Sigmoid colon (tissue), 7 donors: ENCODE data around the gene CCS. TPM values are rescaled to one million over a fixed set of nuclear protein-coding genes. Genes with fewer than 3 reads are reported as not detected.

Experiments
- DNase-seq: peaks from one replicate; pipeline ENCODE4 v3.0.0-alpha.2; 2019
- H3K27ac ChIP-seq, 4 donors: fragments of 200-600 bp; sonication (generic); one replicate each; pipeline ENCODE4 v1.5.1; 2016 to 2019; ENCODE audit warnings: mild to moderate bottlenecking in 1 of 4
- H3K27me3 ChIP-seq, 3 donors: fragments of 200-600 bp; sonication (generic); one replicate each; pipeline ENCODE4 v1.5.1; 2019; ENCODE audit warnings: mild to moderate bottlenecking in 1 of 3
- H3K36me3 ChIP-seq, 4 donors: fragments of 200-600 bp; sonication (generic); one replicate each; pipeline ENCODE4 v1.5.1; 2016 to 2019
- H3K4me1 ChIP-seq, 4 donors: fragments of 200-600 bp; sonication (generic); one replicate each; pipeline ENCODE4 v1.5.1; 2017 to 2019
- H3K4me3 ChIP-seq, 4 donors: fragments of 200-600 bp; sonication (generic); one replicate each; pipeline ENCODE4 v1.5.1; 2017 to 2019; ENCODE audit warnings: mild to moderate bottlenecking in 2 of 4, moderate library complexity in 1 of 4
- H3K9me3 ChIP-seq, 4 donors: fragments of 200-600 bp in 3 of 4; sonication (generic) in 3 of 4; one replicate each; pipeline versions ENCODE4 v1.5.1 to v1.6.1; 2013 to 2019
- EP300 ChIP-seq, 4 donors: sonication (generic); formaldehyde crosslinking; IDR thresholded peaks; one replicate each; pipeline ENCODE4 v1.6.1; 2017; ENCODE audit warnings: antibody characterized with exemption in 4 of 4
- POLR2A ChIP-seq, 2 donors: fragments of 450-650 bp; IDR thresholded peaks; one replicate each; pipeline ENCODE4 v1.6.1; 2016; ENCODE audit warnings: antibody characterized with exemption in 2 of 2, mild to moderate bottlenecking in 2 of 2, moderate library complexity in 2 of 2
- POLR2AphosphoS5 ChIP-seq, 4 donors: sonication (generic); formaldehyde crosslinking; IDR thresholded peaks; one replicate each; pipeline ENCODE4 v1.6.1; 2017; ENCODE audit warnings: antibody characterized with exemption in 4 of 4
- WGBS, 2 donors: extraction: QIAGEN DNeasy Blood & Tissue Kit; methylation state at CpG; one replicate each; pipeline ENCODE4 v1.1.7; 2013; 5-methylcytosine and 5-hydroxymethylcytosine counted together
- intact Hi-C: fragments of 100-400 bp; cut with DNase I; formaldehyde crosslinking; loops from one replicate; pipeline ENCODE4 v1.15.1; 2023
- polyA plus RNA-seq, 3 donors: library from polyadenylated mRNA; stranded (reverse); fragments of 200-250 nt; gene quantifications; one replicate each; pipeline ENCODE4 v1.2.3, GENCODE V29; 2013
- total RNA-seq, 4 donors: library from RNA; depleted of rRNA; stranded (reverse); fragments of >200 nt; gene quantifications; one replicate each; pipeline ENCODE4 v1.1.0, GENCODE V29; 2016
- TF ChIP-seq, protein P1 (sequence below), 4 experiments: fragments of 450-650 bp in 3 of 4; fragments of 200-600 bp in 1 of 4; IDR thresholded peaks; one replicate each; pipeline ENCODE4 v1.5.1; 2016 to 2019; ENCODE audit warnings: antibody characterized with exemption in 4 of 4, mild to moderate bottlenecking in 3 of 4, moderate library complexity in 2 of 4
- donor health status: healthy with polysubstance abuse.
- donor health status: Bipolar disorder and iron deficiency.
- donor health status: healthy.

CCS gene
- total and polyA plus RNA-seq, 7 donors: 26.0 to 48.8 (median 40.6) TPM

DNA sequence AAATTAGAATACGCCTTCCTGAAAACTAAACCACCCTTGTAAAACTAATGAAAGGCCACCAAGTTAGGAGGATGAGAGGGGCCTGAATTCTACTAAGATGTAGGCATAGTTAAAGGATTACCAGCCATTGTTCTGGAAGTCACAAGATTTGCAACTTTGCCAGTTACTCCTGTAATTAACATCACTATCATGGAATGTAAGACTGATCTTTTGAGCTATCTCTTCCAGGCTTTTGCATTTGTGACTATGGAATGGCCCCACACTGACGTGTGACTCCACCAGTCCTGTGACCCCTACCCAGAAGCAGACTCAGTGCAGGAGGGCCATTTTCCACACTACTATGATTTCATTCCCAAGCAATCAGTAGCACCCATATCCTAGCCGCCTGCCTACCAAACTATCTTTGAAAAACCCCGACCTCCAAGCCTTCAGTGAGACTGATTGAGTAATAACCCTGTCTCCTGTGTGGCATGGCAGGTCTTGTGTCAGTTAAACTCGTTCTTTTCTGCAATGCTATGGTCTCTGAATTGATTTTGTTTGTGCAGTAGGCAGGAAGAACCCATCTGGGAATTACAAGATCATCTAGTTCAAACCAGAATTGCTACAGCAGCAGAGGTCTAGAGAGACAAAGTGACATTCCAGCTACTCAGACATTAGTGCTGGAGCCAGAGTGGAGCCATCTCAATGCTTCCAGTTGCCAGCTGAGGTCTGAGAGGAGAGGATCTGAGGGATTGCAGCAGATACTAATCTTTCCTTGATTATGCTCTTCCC, 22.7 kb upstream of the CCS start:
- TF ChIP-seq, protein P1, sequence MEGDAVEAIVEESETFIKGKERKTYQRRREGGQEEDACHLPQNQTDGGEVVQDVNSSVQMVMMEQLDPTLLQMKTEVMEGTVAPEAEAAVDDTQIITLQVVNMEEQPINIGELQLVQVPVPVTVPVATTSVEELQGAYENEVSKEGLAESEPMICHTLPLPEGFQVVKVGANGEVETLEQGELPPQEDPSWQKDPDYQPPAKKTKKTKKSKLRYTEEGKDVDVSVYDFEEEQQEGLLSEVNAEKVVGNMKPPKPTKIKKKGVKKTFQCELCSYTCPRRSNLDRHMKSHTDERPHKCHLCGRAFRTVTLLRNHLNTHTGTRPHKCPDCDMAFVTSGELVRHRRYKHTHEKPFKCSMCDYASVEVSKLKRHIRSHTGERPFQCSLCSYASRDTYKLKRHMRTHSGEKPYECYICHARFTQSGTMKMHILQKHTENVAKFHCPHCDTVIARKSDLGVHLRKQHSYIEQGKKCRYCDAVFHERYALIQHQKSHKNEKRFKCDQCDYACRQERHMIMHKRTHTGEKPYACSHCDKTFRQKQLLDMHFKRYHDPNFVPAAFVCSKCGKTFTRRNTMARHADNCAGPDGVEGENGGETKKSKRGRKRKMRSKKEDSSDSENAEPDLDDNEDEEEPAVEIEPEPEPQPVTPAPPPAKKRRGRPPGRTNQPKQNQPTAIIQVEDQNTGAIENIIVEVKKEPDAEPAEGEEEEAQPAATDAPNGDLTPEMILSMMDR (IDR thresholded peaks at IDR 0.05): no peak
- Histone ChIP-seq H3K9me3 (no peaks in the 10 kb centered on the region), H3K4me1 (peaks cover 0 to 18% (median 14%) of the 10 kb centered on the region in 4 donors), H3K4me3 (no peak overlapping the region), H3K27ac (no peak overlapping the region), H3K36me3 (peaks cover 0 to 14% (median 3%) of the 10 kb centered on the region in 4 donors), H3K27me3 (no peaks in the 10 kb centered on the region)
- DNase-seq: no peak
- 70 to 72% methylated on average over 5 of the region's 5 CpGs for WGBS, 2 donors
- intact Hi-C loops: no loop called here

DNA sequence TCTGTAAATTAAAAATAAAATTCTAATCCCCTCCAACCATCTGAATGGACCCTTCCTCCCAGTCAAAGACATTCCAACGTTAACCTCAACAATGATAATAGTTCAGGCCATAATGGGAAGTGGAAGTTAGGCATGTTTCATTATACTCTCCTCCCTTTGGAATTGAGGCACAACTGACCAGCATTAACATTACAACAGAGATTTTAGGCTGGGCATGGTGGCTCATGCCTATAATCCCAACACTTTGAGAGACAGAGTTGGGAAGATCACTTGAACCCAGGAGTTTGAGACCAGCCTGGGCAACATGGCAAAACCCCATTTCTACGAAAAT, 22.2 kb upstream of the CCS start:
- Histone ChIP-seq H3K4me3 (no peak overlapping the region), H3K4me1 (peaks cover 0 to 18% (median 14%) of the 10 kb centered on the region in 4 donors), H3K27ac (no peak overlapping the region), H3K9me3 (no peaks in the 10 kb centered on the region), H3K36me3 (peaks cover 0 to 8% (median 0%) of the 10 kb centered on the region in 4 donors), H3K27me3 (no peaks in the 10 kb centered on the region)
- TF ChIP-seq EP300 (IDR thresholded peaks at IDR 0.05) (no peak), POLR2AphosphoS5 (IDR thresholded peaks at IDR 0.05) (no peak), POLR2A (IDR thresholded peaks at IDR 0.05) (no peak)
- TF ChIP-seq, protein P1 (IDR thresholded peaks at IDR 0.05): no peak
- DNase-seq: no peak
- intact Hi-C loops: no loop called here
- 78 to 83% methylated on average over 2 of the region's 2 CpGs for whole genome bisulfite sequencing, 2 donors

DNA sequence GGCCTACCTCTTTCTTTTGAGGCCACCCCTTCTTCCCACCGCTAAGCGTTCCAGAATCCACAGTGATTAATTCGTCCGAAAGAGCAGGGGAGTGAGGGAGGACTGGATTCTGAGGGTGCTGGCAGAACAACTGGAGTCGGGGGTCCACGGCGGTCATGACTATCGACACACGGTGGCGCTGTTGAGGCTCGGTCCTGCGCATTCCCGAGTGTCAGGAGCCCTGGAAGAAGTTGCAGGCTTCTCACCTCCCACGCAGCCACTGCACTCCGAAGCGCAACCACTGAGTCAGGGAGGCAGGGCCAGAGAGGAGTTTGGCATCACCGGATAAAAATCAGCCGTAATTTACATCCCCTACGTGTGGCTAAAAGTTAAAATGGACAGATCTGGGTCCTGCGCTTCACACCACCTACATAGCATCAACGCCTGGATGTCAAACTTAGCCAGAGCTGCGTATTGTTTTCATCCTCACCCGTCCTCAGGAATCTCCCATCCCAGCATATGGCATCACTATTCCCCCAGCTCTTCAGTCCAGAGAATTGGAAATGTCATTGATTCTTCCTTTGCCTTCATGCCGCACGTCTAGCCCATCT, 13.9 kb upstream of the CCS start:
- no peak overlapping the region for H3K27ac ChIP-seq
- intact Hi-C loops: loop anchor here (1.0 to 2.0 kb wide), 2 partner anchors 99 to 256 kb away; no protein-coding TSS in a partner anchor
- TF ChIP-seq POLR2A (IDR thresholded peaks at IDR 0.05): no peak
- TF ChIP-seq, protein P1 (IDR thresholded peaks at IDR 0.05): peak; percentile 81 to 92 (median 90)
- TF ChIP-seq POLR2AphosphoS5 (IDR thresholded peaks at IDR 0.05): peak in 2 of 4 donors; percentile 31 to 41
- no peak for TF ChIP-seq EP300 (IDR thresholded peaks at IDR 0.05)
- H3K27me3 ChIP-seq: no peaks in the 10 kb centered on the region
- peak; percentile 89 for DNase-seq
- no peaks in the 10 kb centered on the region for H3K9me3 ChIP-seq
- H3K4me1 ChIP-seq: peaks cover 0 to 7% (median 2%) of the 10 kb centered on the region in 4 donors
- no peak overlapping the region for H3K4me3 ChIP-seq
- WGBS, 2 donors: 19 to 20% methylated on average over 25 of the region's 25 CpGs
- H3K36me3 ChIP-seq: no peaks in the 10 kb centered on the region

DNA sequence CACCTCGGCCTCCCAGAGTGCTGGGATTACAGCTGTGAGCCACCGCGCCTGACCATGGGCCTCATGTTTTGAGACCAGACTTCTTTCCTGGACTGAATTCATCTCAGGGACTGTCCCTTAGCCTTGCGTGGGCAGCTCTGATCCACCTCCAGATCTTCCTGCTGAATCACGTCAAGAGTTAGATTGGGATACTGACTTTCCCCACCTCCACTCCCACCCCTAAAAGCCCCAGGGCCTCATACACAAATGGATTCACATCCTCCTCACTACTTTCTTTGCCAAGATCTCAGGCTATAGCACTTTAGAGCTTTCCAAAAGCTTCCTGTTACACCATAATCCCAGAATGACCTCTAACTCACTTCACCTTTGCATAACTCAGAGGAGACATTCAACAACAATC, 12.2 kb upstream of the CCS start:
- WGBS, 2 donors: 86 to 87% methylated on average over 5 of the region's 5 CpGs
- no peaks in the 10 kb centered on the region for H3K9me3 ChIP-seq
- no peak for DNase-seq
- no peak overlapping the region for H3K27ac ChIP-seq
- no peaks in the 10 kb centered on the region for H3K36me3 ChIP-seq
- H3K4me3 ChIP-seq: no peak overlapping the region
- intact Hi-C loops: no loop called here
- no peaks in the 10 kb centered on the region for H3K27me3 ChIP-seq
- TF ChIP-seq POLR2A (IDR thresholded peaks at IDR 0.05): no peak
- TF ChIP-seq, protein P1 (IDR thresholded peaks at IDR 0.05): no peak
- TF ChIP-seq EP300 (IDR thresholded peaks at IDR 0.05): no peak
- TF ChIP-seq POLR2AphosphoS5 (IDR thresholded peaks at IDR 0.05): no peak
- peaks cover 0 to 7% (median 2%) of the 10 kb centered on the region in 4 donors for H3K4me1 ChIP-seq
